HepG2 (cell line): ENCODE results near the gene OR7G2.

ENCODE experiments used
- JUN ChIP-seq: sonication (generic); formaldehyde crosslinking; IDR thresholded peaks from 2 replicates; pipeline ENCODE4 v1.4.0; 2020; ENCODE audit warnings: mild to moderate bottlenecking, missing genetic modification reagents
- JUND ChIP-seq: sonication (generic); formaldehyde crosslinking; IDR thresholded peaks from 2 replicates; pipeline ENCODE4 v1.8.0; 2022; ENCODE audit warnings: mild to moderate bottlenecking, missing genetic modification reagents
- KDM5A ChIP-seq: fragments of 200-600 bp; sonication (generic); IDR thresholded peaks from 2 replicates; pipeline ENCODE4 v1.7.0; 2018; ENCODE audit warnings: antibody characterized with exemption, mild to moderate bottlenecking, low read length, borderline replicate concordance
- KLF9 ChIP-seq: IDR thresholded peaks from 2 replicates; pipeline ENCODE4 v1.6.1; 2016; ENCODE audit warnings: low read depth
- MEF2D ChIP-seq: sonication (generic); formaldehyde crosslinking; IDR thresholded peaks from 2 replicates; pipeline ENCODE4 v1.5.1; 2020; ENCODE audit warnings: mild to moderate bottlenecking, missing genetic modification reagents
- ZMYM3 ChIP-seq: sonication (generic); formaldehyde crosslinking; IDR thresholded peaks from 2 replicates; pipeline ENCODE4 v1.5.1; 2020; ENCODE audit warnings: mild to moderate bottlenecking, missing genetic modification reagents
- ZNF496 ChIP-seq: sonication (generic); formaldehyde crosslinking; IDR thresholded peaks from 2 replicates; pipeline ENCODE4 v1.8.1; 2023; ENCODE audit warnings: mild to moderate bottlenecking, moderate library complexity, missing genetic modification reagents; ENCODE audit not compliant: insufficient replicate concordance
- ZNF569 ChIP-seq: sonication (generic); formaldehyde crosslinking; IDR thresholded peaks from 2 replicates; pipeline ENCODE4 v1.5.0; 2020; ENCODE audit warnings: mild to moderate bottlenecking, missing genetic modification reagents, moderate library complexity, borderline replicate concordance
- TF ChIP-seq, protein P1 (sequence below): sonication (generic); formaldehyde crosslinking; conservative IDR thresholded peaks from 2 replicates; pipeline ENCODE4 v1.8.0; 2022; ENCODE audit warnings: missing genetic modification reagents

DNA sequence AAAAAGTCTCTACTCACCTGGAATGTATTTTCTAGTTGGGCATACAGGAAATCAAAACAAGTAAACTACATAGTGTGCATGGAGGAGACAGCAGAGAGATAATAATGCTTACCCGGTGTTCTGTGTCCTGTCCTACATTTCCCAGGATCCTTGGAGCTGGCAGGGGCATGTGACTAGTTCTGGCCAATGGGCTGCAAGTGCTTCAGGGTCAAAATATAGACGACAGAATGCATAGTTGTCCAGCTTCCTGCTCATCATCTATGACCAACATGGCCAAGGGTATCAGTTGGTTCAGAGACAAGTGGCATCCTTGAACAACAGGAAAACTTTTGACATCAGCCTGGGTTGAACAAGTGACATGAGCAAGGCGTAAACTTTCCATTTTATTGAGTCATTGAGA lies 41.4 kb upstream of the OR7G2 start:
- no peak for TF ChIP-seq ZMYM3 (CRISPR knock-in tag)
- no peak for TF ChIP-seq ZNF496
- TF ChIP-seq, protein P1, sequence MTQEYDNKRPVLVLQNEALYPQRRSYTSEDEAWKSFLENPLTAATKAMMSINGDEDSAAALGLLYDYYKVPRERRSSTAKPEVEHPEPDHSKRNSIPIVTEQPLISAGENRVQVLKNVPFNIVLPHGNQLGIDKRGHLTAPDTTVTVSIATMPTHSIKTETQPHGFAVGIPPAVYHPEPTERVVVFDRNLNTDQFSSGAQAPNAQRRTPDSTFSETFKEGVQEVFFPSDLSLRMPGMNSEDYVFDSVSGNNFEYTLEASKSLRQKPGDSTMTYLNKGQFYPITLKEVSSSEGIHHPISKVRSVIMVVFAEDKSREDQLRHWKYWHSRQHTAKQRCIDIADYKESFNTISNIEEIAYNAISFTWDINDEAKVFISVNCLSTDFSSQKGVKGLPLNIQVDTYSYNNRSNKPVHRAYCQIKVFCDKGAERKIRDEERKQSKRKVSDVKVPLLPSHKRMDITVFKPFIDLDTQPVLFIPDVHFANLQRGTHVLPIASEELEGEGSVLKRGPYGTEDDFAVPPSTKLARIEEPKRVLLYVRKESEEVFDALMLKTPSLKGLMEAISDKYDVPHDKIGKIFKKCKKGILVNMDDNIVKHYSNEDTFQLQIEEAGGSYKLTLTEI: no peak
- TF ChIP-seq KLF9 (CRISPR knock-in tag): no peak
- no peak for TF ChIP-seq KDM5A
- TF ChIP-seq JUND (CRISPR knock-in tag): no peak
- TF ChIP-seq JUN (CRISPR knock-in tag): no peak
- TF ChIP-seq MEF2D: no peak
- TF ChIP-seq ZNF569 (CRISPR knock-in tag): no peak
